Measurements from ENCODE around the gene USP21.

The USP21 gene

DNA sequence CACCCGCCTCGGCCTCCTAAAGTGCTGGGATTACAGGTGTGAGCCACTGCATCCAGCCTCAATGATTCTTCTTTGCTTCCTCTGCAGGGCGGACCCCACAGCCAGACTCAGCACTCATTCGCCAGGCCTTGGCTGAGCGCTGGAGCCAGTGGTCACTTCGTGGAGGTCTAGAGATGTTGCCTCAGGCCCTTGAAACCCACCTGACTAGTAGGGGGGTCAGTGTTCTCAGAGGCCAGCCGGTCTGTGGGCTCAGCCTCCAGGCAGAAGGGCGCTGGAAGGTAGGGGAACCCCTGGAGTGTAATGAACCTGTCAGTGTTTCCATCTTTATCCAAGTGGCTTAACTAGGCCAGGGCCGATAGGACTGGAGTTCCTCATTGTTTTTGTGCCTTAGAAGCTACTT is 9.6 kb downstream of the USP21 start:
- Histone ChIP-seq H3K36me3 (ENCODE audit: control insufficient read depth, insufficient read depth, low read length) (peaks cover 33% of the 10 kb centered on the region), H3K27me3 (ENCODE audit: control insufficient read depth, insufficient read depth, low read length, poor library complexity, severe bottlenecking) (no peaks in the 10 kb centered on the region), H3K4me1 (ENCODE audit: control insufficient read depth, insufficient read depth, low read length) (no peaks in the 10 kb centered on the region), H3K9me3 (ENCODE audit: control insufficient read depth, low read length) (no peaks in the 10 kb centered on the region), H3K4me3 (ENCODE audit: insufficient read depth, low read depth, low read length) (no peak overlapping the region), H3K27ac (ENCODE audit: insufficient read depth, low read depth, low read length, poor library complexity, severe bottlenecking) (no peak overlapping the region)
- 92 to 97% methylated on average over 9 of the region's 9 CpGs for WGBS, 2 experiments

DNA sequence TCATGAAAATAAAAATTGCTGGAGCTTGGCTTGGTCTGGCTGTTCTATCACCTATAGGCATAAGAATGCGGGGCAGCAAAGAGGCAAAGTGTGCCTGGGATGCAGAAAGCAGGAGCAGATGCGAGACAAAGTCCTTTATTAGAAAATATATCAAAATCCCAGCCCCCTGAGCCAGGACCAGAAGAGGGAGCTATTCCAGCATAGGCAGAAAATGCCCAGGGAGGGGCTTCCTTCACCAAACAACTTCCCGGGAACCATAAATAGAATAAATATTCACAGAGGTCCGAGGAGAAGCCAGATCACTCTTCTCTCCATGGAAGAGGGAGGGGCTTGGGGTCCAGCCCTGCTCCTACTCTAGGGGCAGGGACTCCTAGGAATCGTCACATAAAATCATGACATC is 11.9 kb downstream of the USP21 start:
- Histone ChIP-seq H3K9me3 (ENCODE audit: control insufficient read depth, low read length) (no peaks in the 10 kb centered on the region), H3K4me1 (ENCODE audit: control insufficient read depth, insufficient read depth, low read length) (no peaks in the 10 kb centered on the region), H3K27ac (ENCODE audit: insufficient read depth, low read depth, low read length, poor library complexity, severe bottlenecking) (no peak overlapping the region), H3K4me3 (ENCODE audit: insufficient read depth, low read depth, low read length) (no peak overlapping the region), H3K36me3 (ENCODE audit: control insufficient read depth, insufficient read depth, low read length) (peaks cover 40% of the 10 kb centered on the region), H3K27me3 (ENCODE audit: control insufficient read depth, insufficient read depth, low read length, poor library complexity, severe bottlenecking) (no peaks in the 10 kb centered on the region)
- 84 to 88% methylated on average over 5 of the region's 5 CpGs for WGBS, 2 experiments

DNA sequence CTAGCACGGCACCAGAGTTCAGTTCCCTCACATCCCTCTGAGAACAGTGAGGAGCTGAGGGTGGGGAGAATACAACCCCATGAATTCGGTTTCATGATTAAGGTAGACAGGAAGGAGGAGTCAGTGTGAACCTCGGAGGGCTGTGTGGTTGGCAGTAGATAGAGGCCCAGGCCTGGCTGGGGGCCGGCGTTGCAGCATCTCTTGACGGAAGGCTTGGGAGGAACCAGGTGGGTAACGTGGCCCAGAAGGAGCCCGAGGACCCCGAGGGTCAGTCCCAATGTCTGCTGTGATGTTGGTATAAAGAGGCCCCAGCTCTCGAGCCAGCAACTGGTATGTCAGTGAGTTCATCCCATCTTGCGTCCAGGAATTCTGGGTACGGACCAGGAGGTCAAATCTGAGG is 12.4 kb downstream of the USP21 start:
- Histone ChIP-seq H3K4me3 (ENCODE audit: insufficient read depth, low read depth, low read length) (no peak overlapping the region), H3K27me3 (ENCODE audit: control insufficient read depth, insufficient read depth, low read length, poor library complexity, severe bottlenecking) (no peaks in the 10 kb centered on the region), H3K27ac (ENCODE audit: insufficient read depth, low read depth, low read length, poor library complexity, severe bottlenecking) (no peak overlapping the region), H3K36me3 (ENCODE audit: control insufficient read depth, insufficient read depth, low read length) (peaks cover 40% of the 10 kb centered on the region), H3K9me3 (ENCODE audit: control insufficient read depth, low read length) (no peaks in the 10 kb centered on the region), H3K4me1 (ENCODE audit: control insufficient read depth, insufficient read depth, low read length) (no peaks in the 10 kb centered on the region)
- 95 to 97% methylated on average over 12 of the region's 12 CpGs for WGBS, 2 experiments

- Histone ChIP-seq H3K36me3 (ENCODE audit: control insufficient read depth, insufficient read depth, low read length) (peaks cover 40% of the 10 kb centered on the region), H3K9me3 (ENCODE audit: control insufficient read depth, low read length) (no peaks in the 10 kb centered on the region), H3K27ac (ENCODE audit: insufficient read depth, low read depth, low read length, poor library complexity, severe bottlenecking) (no peak overlapping the region), H3K4me1 (ENCODE audit: control insufficient read depth, insufficient read depth, low read length) (no peaks in the 10 kb centered on the region), H3K27me3 (ENCODE audit: control insufficient read depth, insufficient read depth, low read length, poor library complexity, severe bottlenecking) (no peaks in the 10 kb centered on the region), H3K4me3 (ENCODE audit: insufficient read depth, low read depth, low read length) (no peak overlapping the region)
- 85 to 100% methylated on average over 1 of the region's 1 CpG for WGBS, 2 experiments
Observed at GRCh38 chr1:161172349-161172748, 13.0 kb downstream of the USP21 start.

DNA sequence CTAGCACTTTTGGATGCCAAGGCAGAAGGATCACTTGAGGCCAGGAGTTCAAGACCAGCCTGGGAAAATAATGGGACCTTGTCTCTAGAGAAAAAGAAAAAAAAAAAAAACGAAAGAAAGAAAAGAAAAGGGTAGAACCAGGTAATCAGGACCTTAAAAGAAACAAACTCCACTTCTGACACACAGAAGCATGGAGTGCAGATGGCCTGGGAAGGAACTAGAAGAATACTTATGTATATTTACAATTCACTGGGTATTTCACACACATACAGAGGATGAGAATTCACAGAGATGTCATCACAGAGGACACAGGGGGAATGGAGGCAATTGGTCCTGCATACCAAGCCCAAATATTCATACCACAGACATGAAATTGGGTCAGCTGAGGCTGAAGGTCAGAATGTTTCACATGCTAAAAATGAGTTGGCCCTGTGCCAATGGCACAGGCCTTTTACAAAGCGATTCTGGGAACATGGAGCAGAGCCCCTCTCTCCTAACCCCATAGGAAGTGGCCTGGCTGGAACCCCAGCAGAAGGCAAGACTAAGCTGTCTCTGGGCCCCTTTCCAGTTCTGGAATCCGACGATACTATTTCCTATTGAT is 13.6 kb downstream of the USP21 start:
- Histone ChIP-seq H3K36me3 (ENCODE audit: control insufficient read depth, insufficient read depth, low read length) (peaks cover 40% of the 10 kb centered on the region), H3K27ac (ENCODE audit: insufficient read depth, low read depth, low read length, poor library complexity, severe bottlenecking) (no peak overlapping the region), H3K27me3 (ENCODE audit: control insufficient read depth, insufficient read depth, low read length, poor library complexity, severe bottlenecking) (no peaks in the 10 kb centered on the region), H3K4me3 (ENCODE audit: insufficient read depth, low read depth, low read length) (no peak overlapping the region), H3K4me1 (ENCODE audit: control insufficient read depth, insufficient read depth, low read length) (no peaks in the 10 kb centered on the region), H3K9me3 (ENCODE audit: control insufficient read depth, low read length) (no peaks in the 10 kb centered on the region)
- WGBS, 2 experiments = 91 to 93% methylated on average over 4 of the region's 4 CpGs

GRCh38 chr1:161173711-161174110 is 14.4 kb downstream of the USP21 start:
- no peak overlapping the region for H3K4me3 ChIP-seq (ENCODE audit: insufficient read depth, low read depth, low read length)
- peaks cover 40% of the 10 kb centered on the region for H3K36me3 ChIP-seq (ENCODE audit: control insufficient read depth, insufficient read depth, low read length)
- no peaks in the 10 kb centered on the region for H3K9me3 ChIP-seq (ENCODE audit: control insufficient read depth, low read length)
- no peak overlapping the region for H3K27ac ChIP-seq (ENCODE audit: insufficient read depth, low read depth, low read length, poor library complexity, severe bottlenecking)
- 94 to 95% methylated on average over 11 of the region's 11 CpGs for WGBS, 2 experiments
- no peaks in the 10 kb centered on the region for H3K27me3 ChIP-seq (ENCODE audit: control insufficient read depth, insufficient read depth, low read length, poor library complexity, severe bottlenecking)
- H3K4me1 ChIP-seq (ENCODE audit: control insufficient read depth, insufficient read depth, low read length) = no peaks in the 10 kb centered on the region

DNA sequence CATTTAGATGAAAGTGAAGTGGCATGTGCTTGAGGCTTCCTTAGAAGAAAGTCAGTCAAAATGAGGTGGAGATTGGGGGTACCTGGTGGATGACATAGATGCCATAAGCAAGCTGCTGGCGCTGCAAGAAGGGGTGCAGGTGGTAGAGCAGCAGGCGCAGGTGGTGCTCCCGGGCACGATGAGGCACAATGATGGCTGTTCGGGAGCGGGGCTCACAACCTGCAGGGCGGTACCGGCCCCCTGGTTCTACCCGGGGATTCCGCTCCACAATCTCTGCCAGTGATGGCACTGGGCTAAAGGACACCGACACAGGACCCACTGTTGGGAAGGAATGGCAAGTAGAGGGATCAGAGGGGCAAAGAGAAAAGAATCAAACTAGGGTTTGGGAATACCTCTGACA is 15.6 kb downstream of the USP21 start:
- Histone ChIP-seq H3K27me3 (ENCODE audit: control insufficient read depth, insufficient read depth, low read length, poor library complexity, severe bottlenecking) (no peaks in the 10 kb centered on the region), H3K36me3 (ENCODE audit: control insufficient read depth, insufficient read depth, low read length) (peaks cover 40% of the 10 kb centered on the region), H3K27ac (ENCODE audit: insufficient read depth, low read depth, low read length, poor library complexity, severe bottlenecking) (no peak overlapping the region), H3K9me3 (ENCODE audit: control insufficient read depth, low read length) (no peaks in the 10 kb centered on the region), H3K4me1 (ENCODE audit: control insufficient read depth, insufficient read depth, low read length) (no peaks in the 10 kb centered on the region), H3K4me3 (ENCODE audit: insufficient read depth, low read depth, low read length) (no peak overlapping the region)
- WGBS, 2 experiments = 95 to 96% methylated on average over 11 of the region's 11 CpGs

GRCh38 chr1:161175771-161176453 is 16.6 kb downstream of the USP21 start:
- H3K36me3 ChIP-seq (ENCODE audit: control insufficient read depth, insufficient read depth, low read length) = peaks cover 35% of the 10 kb centered on the region
- H3K27ac ChIP-seq (ENCODE audit: insufficient read depth, low read depth, low read length, poor library complexity, severe bottlenecking) = no peak overlapping the region
- 92 to 93% methylated on average over 10 of the region's 10 CpGs for WGBS, 2 experiments
- no peaks in the 10 kb centered on the region for H3K9me3 ChIP-seq (ENCODE audit: control insufficient read depth, low read length)
- H3K4me3 ChIP-seq (ENCODE audit: insufficient read depth, low read depth, low read length) = no peak overlapping the region
- no peaks in the 10 kb centered on the region for H3K4me1 ChIP-seq (ENCODE audit: control insufficient read depth, insufficient read depth, low read length)
- H3K27me3 ChIP-seq (ENCODE audit: control insufficient read depth, insufficient read depth, low read length, poor library complexity, severe bottlenecking) = no peaks in the 10 kb centered on the region

GRCh38 chr1:161176468-161177111 is 17.3 kb downstream of the USP21 start:
- 31 to 34% methylated on average over 16 to 17 of the region's 17 CpGs for WGBS, 2 experiments
- Histone ChIP-seq H3K27me3 (ENCODE audit: control insufficient read depth, insufficient read depth, low read length, poor library complexity, severe bottlenecking) (no peaks in the 10 kb centered on the region), H3K36me3 (ENCODE audit: control insufficient read depth, insufficient read depth, low read length) (peaks cover 30% of the 10 kb centered on the region), H3K4me1 (ENCODE audit: control insufficient read depth, insufficient read depth, low read length) (no peaks in the 10 kb centered on the region), H3K9me3 (ENCODE audit: control insufficient read depth, low read length) (no peaks in the 10 kb centered on the region), H3K27ac (ENCODE audit: insufficient read depth, low read depth, low read length, poor library complexity, severe bottlenecking) (no peak overlapping the region), H3K4me3 (ENCODE audit: insufficient read depth, low read depth, low read length) (peak overlapping the region; percentile 74)

DNA sequence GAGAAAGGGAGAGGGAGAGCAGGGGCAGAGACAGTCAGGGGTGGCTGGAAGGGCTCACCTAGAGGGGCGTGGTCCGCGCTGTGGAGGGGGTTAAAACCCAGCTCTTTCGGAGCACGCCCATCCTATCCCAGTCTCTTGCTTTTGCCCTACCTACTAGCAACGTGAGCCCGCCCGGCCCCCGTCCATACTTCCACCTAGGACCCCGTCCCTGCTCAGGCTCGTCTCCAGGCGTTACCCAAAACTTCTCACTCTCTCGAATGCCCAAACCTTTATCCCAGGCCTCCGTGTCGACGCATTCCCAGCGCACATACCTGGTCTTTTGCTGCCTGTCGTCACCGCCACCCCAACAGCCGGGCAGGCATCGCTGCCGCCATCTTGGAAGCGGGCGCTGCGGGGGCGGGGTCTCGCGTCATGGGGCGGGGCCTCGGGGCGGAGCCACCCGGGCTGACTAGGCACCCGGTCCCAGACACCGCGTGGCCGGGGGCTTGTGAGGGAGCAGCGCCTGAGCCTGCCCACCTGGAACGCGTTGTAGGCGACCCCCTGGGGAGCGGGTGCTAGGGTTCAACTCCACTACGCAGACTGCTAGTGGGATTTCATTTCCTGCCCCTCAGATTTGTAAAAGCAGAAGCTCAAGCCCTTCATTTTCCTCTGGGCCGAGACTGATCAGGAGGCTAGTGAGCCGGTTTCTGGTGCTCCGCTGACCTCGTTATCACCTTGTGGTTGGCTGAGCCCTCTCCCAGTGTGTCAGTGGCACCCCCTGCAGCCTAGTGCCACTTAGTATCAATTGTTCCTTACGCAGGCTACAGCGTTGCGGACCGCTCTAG is 18.0 kb downstream of the USP21 start, which contains the start of gene B4GALT3:
Gene B4GALT3 (minus strand): TSS at position 396 of the 824 bp plus-strand sequence. CDS start 1,447 bp downstream, outside the sequence.
- WGBS, 2 experiments = 2% methylated on average over 50 of the region's 50 CpGs
- Histone ChIP-seq H3K27ac (ENCODE audit: insufficient read depth, low read depth, low read length, poor library complexity, severe bottlenecking) (peak within 1 kb of the TSS; percentile 51), H3K9me3 (ENCODE audit: control insufficient read depth, low read length) (no peaks in the 10 kb centered on the region), H3K4me1 (ENCODE audit: control insufficient read depth, insufficient read depth, low read length) (no peaks in the 10 kb centered on the region), H3K36me3 (ENCODE audit: control insufficient read depth, insufficient read depth, low read length) (peaks cover 23% of the 10 kb centered on the region), H3K27me3 (ENCODE audit: control insufficient read depth, insufficient read depth, low read length, poor library complexity, severe bottlenecking) (no peaks in the 10 kb centered on the region), H3K4me3 (ENCODE audit: insufficient read depth, low read depth, low read length) (peak within 1 kb of the TSS; percentile 74)
